ENCODE results near the gene SEC61A1.

SEC61A1 gene

DNA sequence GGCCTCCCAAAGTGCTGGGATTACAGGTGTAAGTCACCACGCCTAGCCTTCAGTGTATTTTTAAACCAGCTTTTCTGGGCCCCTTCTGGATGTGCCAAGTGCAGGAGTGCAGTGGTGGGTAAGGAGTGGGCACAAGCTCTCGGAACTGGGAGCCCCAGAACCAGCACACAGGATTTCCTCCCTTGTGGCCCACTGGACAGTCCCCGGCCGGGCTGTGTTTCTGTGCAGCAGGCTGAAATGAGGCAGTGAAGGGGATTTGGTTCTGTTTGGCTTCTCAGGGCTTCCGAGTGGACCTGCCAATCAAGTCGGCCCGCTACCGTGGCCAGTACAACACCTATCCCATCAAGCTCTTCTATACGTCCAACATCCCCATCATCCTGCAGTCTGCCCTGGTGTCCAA, 14.4 kb downstream of the SEC61A1 start:
- no peak for DNase-seq (ENCODE audit: low read depth)
- TF ChIP-seq, protein P1, sequence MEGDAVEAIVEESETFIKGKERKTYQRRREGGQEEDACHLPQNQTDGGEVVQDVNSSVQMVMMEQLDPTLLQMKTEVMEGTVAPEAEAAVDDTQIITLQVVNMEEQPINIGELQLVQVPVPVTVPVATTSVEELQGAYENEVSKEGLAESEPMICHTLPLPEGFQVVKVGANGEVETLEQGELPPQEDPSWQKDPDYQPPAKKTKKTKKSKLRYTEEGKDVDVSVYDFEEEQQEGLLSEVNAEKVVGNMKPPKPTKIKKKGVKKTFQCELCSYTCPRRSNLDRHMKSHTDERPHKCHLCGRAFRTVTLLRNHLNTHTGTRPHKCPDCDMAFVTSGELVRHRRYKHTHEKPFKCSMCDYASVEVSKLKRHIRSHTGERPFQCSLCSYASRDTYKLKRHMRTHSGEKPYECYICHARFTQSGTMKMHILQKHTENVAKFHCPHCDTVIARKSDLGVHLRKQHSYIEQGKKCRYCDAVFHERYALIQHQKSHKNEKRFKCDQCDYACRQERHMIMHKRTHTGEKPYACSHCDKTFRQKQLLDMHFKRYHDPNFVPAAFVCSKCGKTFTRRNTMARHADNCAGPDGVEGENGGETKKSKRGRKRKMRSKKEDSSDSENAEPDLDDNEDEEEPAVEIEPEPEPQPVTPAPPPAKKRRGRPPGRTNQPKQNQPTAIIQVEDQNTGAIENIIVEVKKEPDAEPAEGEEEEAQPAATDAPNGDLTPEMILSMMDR (IDR thresholded peaks at IDR 0.05; ENCODE audit: low read length, missing control alignments) = no peak
- H3K4me3 ChIP-seq (replicated peaks; ENCODE audit: low read depth, low read length) = no peak overlapping the region

DNA sequence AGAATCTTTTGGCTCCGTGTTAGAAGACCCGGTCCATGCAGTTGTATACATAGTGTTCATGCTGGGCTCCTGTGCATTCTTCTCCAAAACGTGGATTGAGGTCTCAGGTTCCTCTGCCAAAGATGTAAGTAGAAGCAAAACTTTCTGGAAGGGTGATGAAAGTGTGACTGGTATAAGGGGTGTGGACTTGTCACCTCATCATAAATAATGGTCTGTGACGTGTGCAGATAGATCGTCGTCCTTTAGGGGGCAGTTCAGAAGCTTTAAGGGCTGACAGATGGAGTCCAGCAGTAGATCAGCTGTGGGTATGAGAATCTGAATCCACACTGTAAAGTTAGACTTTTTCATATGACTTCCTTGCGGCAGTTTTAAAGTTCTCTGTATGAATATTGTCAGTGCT, 15.3 kb downstream of the SEC61A1 start:
- TF ChIP-seq, protein P1 (IDR thresholded peaks at IDR 0.05; ENCODE audit: low read length, missing control alignments) = no peak
- DNase-seq (ENCODE audit: low read depth) = no peak
- no peak overlapping the region for H3K4me3 ChIP-seq (replicated peaks; ENCODE audit: low read depth, low read length)

DNA sequence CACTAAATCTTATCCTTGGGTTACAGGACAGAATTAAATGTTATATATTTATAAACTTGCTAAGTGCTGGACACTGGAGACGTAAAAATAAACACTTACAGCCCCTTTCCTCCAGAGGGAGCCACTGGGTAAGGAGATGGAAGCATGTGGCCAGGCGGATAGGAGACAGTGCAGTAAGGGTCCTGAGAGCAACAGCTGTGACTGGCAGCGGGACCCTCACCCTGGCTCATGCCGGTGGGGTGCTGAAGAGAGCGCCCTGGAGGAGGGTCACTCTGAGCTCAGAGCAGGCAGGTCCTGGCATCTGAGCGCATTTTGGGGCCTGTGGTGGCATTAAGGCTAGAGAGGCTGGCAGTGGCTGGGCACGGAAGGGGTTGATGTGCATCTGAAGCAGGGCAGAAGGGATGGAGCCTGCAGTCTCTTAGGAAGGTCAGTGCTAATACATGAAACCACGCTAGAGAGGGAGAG, 16.0 kb downstream of the SEC61A1 start:
- peak; percentile 65 for DNase-seq (ENCODE audit: low read depth)

DNA sequence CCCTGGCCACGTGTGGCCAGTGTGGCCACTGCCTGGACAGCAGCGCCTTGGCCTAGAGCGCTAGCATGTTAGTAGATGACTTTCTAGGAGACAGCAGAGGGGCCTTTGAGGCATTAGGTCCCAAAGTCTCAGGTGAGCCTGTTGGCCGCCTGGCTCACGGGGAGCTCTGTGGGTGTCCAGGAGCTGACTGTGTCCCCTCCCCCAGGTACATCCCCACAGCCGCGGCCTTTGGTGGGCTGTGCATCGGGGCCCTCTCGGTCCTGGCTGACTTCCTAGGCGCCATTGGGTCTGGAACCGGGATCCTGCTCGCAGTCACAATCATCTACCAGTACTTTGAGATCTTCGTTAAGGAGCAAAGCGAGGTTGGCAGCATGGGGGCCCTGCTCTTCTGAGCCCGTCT, 17.0 kb downstream of the SEC61A1 start:
- no peak overlapping the region for H3K4me3 ChIP-seq (replicated peaks; ENCODE audit: low read depth, low read length)
- DNase-seq (ENCODE audit: low read depth) = no peak
- TF ChIP-seq, protein P1 (IDR thresholded peaks at IDR 0.05; ENCODE audit: low read length, missing control alignments) = no peak

More for the DNA sequence above, 16.0 kb downstream of the SEC61A1 start:
- no peak overlapping the region for H3K4me3 ChIP-seq (replicated peaks; ENCODE audit: low read depth, low read length)
- TF ChIP-seq, protein P1 (IDR thresholded peaks at IDR 0.05; ENCODE audit: low read length, missing control alignments) = peak; percentile 64

DNA sequence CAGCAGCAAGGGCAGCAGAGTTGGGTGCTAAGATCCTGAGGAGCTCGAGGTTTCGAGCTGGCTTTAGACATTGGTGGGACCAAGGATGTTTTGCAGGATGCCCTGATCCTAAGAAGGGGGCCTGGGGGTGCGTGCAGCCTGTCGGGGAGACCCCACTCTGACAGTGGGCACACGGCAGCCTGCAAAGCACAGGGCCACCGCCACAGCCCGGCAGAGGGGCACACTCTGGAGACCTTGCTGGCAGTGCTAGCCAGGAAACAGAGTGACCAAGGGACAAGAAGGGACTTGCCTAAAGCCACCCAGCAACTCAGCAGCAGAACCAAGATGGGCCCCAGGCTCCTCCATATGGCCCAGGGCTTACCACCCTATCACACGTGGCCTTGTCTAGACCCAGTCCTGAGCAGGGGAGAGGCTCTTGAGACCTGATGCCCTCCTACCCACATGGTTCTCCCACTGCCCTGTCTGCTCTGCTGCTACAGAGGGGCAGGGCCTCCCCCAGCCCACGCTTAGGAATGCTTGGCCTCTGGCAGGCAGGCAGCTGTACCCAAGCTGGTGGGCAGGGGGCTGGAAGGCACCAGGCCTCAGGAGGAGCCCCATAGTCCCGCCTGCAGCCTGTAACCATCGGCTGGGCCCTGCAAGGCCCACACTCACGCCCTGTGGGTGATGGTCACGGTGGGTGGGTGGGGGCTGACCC, 18.8 kb downstream of the SEC61A1 start:
- DNase-seq (ENCODE audit: low read depth) = no peak
- TF ChIP-seq, protein P1 (IDR thresholded peaks at IDR 0.05; ENCODE audit: low read length, missing control alignments) = no peak
- H3K4me3 ChIP-seq (replicated peaks; ENCODE audit: low read depth, low read length) = no peak overlapping the region

DNA sequence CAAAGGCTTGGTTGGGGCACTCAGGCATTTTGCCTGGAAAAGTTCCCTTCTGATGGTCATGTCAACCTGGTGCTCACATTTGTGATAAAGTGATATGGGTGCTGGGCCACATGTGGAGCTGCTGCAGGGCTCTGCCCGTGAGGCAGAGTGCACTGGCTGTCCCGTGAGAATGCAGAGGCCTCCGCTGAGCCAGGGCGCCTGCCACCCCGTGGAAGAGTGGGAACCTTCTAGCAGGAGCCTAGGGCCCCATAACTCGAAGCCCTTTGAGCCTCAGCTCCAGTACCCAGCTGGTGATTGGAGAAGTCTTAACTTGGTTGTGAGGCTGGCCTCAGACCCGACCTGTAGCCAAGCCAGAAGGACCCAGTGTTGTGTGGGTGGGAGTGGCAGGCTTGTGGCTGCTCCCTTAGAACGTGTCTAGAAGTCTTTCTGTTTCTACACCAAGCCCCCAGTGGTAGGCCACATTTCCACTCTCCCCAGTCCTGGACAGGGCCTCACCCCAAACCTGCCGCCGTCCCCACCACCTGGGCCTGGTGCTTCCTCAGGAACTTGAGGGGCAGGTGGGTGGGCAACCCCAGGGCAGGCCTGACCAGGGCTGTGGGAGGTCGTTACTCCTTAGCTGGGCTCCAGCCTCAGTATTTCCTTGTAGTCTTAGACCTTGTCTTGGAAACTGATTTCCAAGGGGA, 19.7 kb downstream of the SEC61A1 start:
- TF ChIP-seq, protein P1 (IDR thresholded peaks at IDR 0.05; ENCODE audit: low read length, missing control alignments) = no peak
- DNase-seq (ENCODE audit: low read depth) = no peak
- no peak overlapping the region for H3K4me3 ChIP-seq (replicated peaks; ENCODE audit: low read depth, low read length)
